Esophagus (tissue), 2 donors: ENCODE measurements around the gene RFNG. TPM values are rescaled to one million over a fixed set of nuclear protein-coding genes. Genes with fewer than 3 reads are reported as not detected.
A peak's percentile ranks its signal among the peaks of the same experiment; 100 is the strongest.

Experiments
- H3K27ac ChIP-seq, 2 donors: one replicate each; pipeline ENCODE4 v1.5.1; 2013; ENCODE audit warnings: low read depth in 2 of 2, mild to moderate bottlenecking in 2 of 2, inconsistent platforms in 1 of 2, low read length in 1 of 2, moderate library complexity in 1 of 2
- H3K27me3 ChIP-seq, 2 donors: one replicate each; pipeline ENCODE4 v1.6.1; 2013; ENCODE audit warnings: low read length in 2 of 2, control low read depth in 1 of 2, mild to moderate bottlenecking in 1 of 2; ENCODE audit not compliant: insufficient read depth in 2 of 2, control insufficient read depth in 1 of 2
- H3K36me3 ChIP-seq, 2 donors: one replicate each; pipeline ENCODE4 v1.6.1; 2013; ENCODE audit warnings: low read length in 1 of 2; ENCODE audit not compliant: control insufficient read depth in 2 of 2, insufficient read depth in 2 of 2
- H3K4me1 ChIP-seq, 2 donors: one replicate each; pipeline ENCODE4 v1.6.1; 2013; ENCODE audit warnings: low read length in 1 of 2; ENCODE audit not compliant: control insufficient read depth in 2 of 2, insufficient read depth in 2 of 2
- H3K4me3 ChIP-seq, 2 donors: one replicate each; pipeline ENCODE4 v1.5.1; 2013; ENCODE audit warnings: low read length in 2 of 2, mild to moderate bottlenecking in 2 of 2, low read depth in 1 of 2, moderate library complexity in 1 of 2
- H3K9me3 ChIP-seq, 2 donors: one replicate each; pipeline ENCODE4 v1.6.1; 2013; ENCODE audit warnings: mild to moderate bottlenecking in 2 of 2, low read depth in 1 of 2, low read length in 1 of 2, moderate library complexity in 1 of 2; ENCODE audit not compliant: control insufficient read depth in 2 of 2, insufficient read depth in 1 of 2
- WGBS, 2 donors: extraction: QIAGEN DNeasy Blood & Tissue Kit; methylation state at CpG; one replicate each; pipeline ENCODE4 v1.1.7; 2013; 5-methylcytosine and 5-hydroxymethylcytosine counted together
- polyA plus RNA-seq, 2 donors: library from polyadenylated mRNA; stranded (reverse); fragments of 200-250 nt; gene quantifications; one replicate each; pipeline ENCODE4 v1.2.3, GENCODE V29; 2013
- donor health status: healthy with polysubstance abuse.
- donor health status: Bipolar disorder and iron deficiency.

The RFNG gene
- polyA plus RNA-seq, 2 donors, result 27.4 to 36.4 TPM

- peaks cover 3 to 13% of the 10 kb centered on the region in 2 donors for H3K4me1 ChIP-seq
- WGBS, 2 donors, result 17 to 26% methylated on average over 36 of the region's 36 CpGs
- peak overlapping the region; percentile 76 to 86 for H3K4me3 ChIP-seq
- H3K9me3 ChIP-seq, result no peaks in the 10 kb centered on the region
- peaks cover 11 to 39% of the 10 kb centered on the region in 2 donors for H3K36me3 ChIP-seq
- no peaks in the 10 kb centered on the region for H3K27me3 ChIP-seq
- H3K27ac ChIP-seq, result peak overlapping the region; percentile 45 to 79
Observed at GRCh38 chr17:82064433-82065192, 13.0 kb upstream of the RFNG start.

- no peaks in the 10 kb centered on the region for H3K27me3 ChIP-seq
- peaks cover 12 to 48% of the 10 kb centered on the region in 2 donors for H3K36me3 ChIP-seq
- WGBS, 2 donors, result 71 to 72% methylated on average over 20 of the region's 20 CpGs
- no peak overlapping the region for H3K4me3 ChIP-seq
- peaks cover 3 to 13% of the 10 kb centered on the region in 2 donors for H3K4me1 ChIP-seq
- peak overlapping the region in 1 of 2 donors; percentile 12 for H3K27ac ChIP-seq
- H3K9me3 ChIP-seq, result no peaks in the 10 kb centered on the region
Observed at GRCh38 chr17:82063424-82064415, 12.1 kb upstream of the RFNG start.

- no peaks in the 10 kb centered on the region for H3K27me3 ChIP-seq
- H3K4me1 ChIP-seq, result peaks cover 3 to 13% of the 10 kb centered on the region in 2 donors
- WGBS, 2 donors, result 90 to 92% methylated on average over 9 of the region's 9 CpGs
- H3K27ac ChIP-seq, result no peak overlapping the region
- no peak overlapping the region for H3K4me3 ChIP-seq
- H3K9me3 ChIP-seq, result no peaks in the 10 kb centered on the region
- H3K36me3 ChIP-seq, result peaks cover 12 to 55% of the 10 kb centered on the region in 2 donors
Observed at GRCh38 chr17:82062984-82063368, 11.4 kb upstream of the RFNG start.

GRCh38 chr17:82062076-82062983 is 10.7 kb upstream of the RFNG start:
- 81 to 82% methylated on average over 24 of the region's 24 CpGs for WGBS, 2 donors
- Histone ChIP-seq H3K27me3 (no peaks in the 10 kb centered on the region), H3K36me3 (peaks cover 12 to 62% of the 10 kb centered on the region in 2 donors), H3K9me3 (no peaks in the 10 kb centered on the region), H3K4me3 (no peak overlapping the region), H3K4me1 (peaks cover 3 to 13% of the 10 kb centered on the region in 2 donors), H3K27ac (no peak overlapping the region)

GRCh38 chr17:82061047-82061925 is 9.7 kb upstream of the RFNG start:
- peaks cover 3 to 13% of the 10 kb centered on the region in 2 donors for H3K4me1 ChIP-seq
- no peak overlapping the region for H3K4me3 ChIP-seq
- H3K9me3 ChIP-seq, result no peaks in the 10 kb centered on the region
- 79 to 88% methylated on average over 33 to 34 of the region's 34 CpGs for WGBS, 2 donors
- H3K27ac ChIP-seq, result no peak overlapping the region
- H3K36me3 ChIP-seq, result peaks cover 13 to 72% of the 10 kb centered on the region in 2 donors
- H3K27me3 ChIP-seq, result no peaks in the 10 kb centered on the region

GRCh38 chr17:82060614-82061013 is 9.0 kb upstream of the RFNG start:
- 82 to 83% methylated on average over 13 to 14 of the region's 14 CpGs for WGBS, 2 donors
- Histone ChIP-seq H3K4me1 (peaks cover 0 to 10% of the 10 kb centered on the region in 2 donors), H3K4me3 (no peak overlapping the region), H3K36me3 (peaks cover 17 to 79% of the 10 kb centered on the region in 2 donors), H3K9me3 (no peaks in the 10 kb centered on the region), H3K27me3 (no peaks in the 10 kb centered on the region), H3K27ac (no peak overlapping the region)

GRCh38 chr17:82060001-82060380 is 8.4 kb upstream of the RFNG start:
- H3K27me3 ChIP-seq, result no peaks in the 10 kb centered on the region
- no peak overlapping the region for H3K27ac ChIP-seq
- peaks cover 18 to 84% of the 10 kb centered on the region in 2 donors for H3K36me3 ChIP-seq
- no peak overlapping the region for H3K4me3 ChIP-seq
- H3K4me1 ChIP-seq, result peaks cover 0 to 10% of the 10 kb centered on the region in 2 donors
- 81 to 87% methylated on average over 16 of the region's 16 CpGs for WGBS, 2 donors
- H3K9me3 ChIP-seq, result no peaks in the 10 kb centered on the region

- Histone ChIP-seq H3K4me3 (no peak overlapping the region), H3K27me3 (no peaks in the 10 kb centered on the region), H3K4me1 (peaks cover 0 to 7% of the 10 kb centered on the region in 2 donors), H3K9me3 (no peaks in the 10 kb centered on the region), H3K36me3 (peaks cover 23 to 90% of the 10 kb centered on the region in 2 donors), H3K27ac (no peak overlapping the region)
- WGBS, 2 donors, result 78 to 86% methylated on average over 19 of the region's 19 CpGs
Observed at GRCh38 chr17:82059272-82060000, 7.8 kb upstream of the RFNG start.
